PC-3 (cell line): ENCODE data around the gene TEKTIP1. TPM values are rescaled to one million over a fixed set of nuclear protein-coding genes. Genes with fewer than 3 reads are reported as not detected.

Source experiments
- ATAC-seq: fragments of 200-7000 bp; cut with Tn5 transposase; 2 replicates; pipeline ENCODE4 v1.9.1; 2020; ENCODE audit warnings: mild to moderate bottlenecking, moderate library complexity
- BruUV-seq: library from RNA; stranded (reverse); fragments of 400-500 nt; replicated peaks from 2 replicates; lab custom pipeline; 2021; lab: Mats Ljungman, UMichigan
- CTCF ChIA-PET: fragments of 300-600 bp; sonication (Branson Sonifier 250); formaldehyde crosslinking; loops from one replicate; lab custom pipeline; 2022; ENCODE audit warnings: antibody characterized with exemption; lab: Charles Lee
- POLR2A ChIA-PET: fragments of 300-600 bp; sonication (Branson Sonifier 250); formaldehyde crosslinking; loops from one replicate; lab custom pipeline; 2022; ENCODE audit warnings: antibody characterized with exemption; ENCODE audit not compliant: unreplicated experiment; lab: Charles Lee
- DNase-seq: peaks from one replicate; pipeline ENCODE4 v3.0.0-alpha.2; 2015
- H2AFZ ChIP-seq: fragments of 300-600 bp; sonication (generic); 2 replicates; pipeline ENCODE4 v1.6.0; 2016; ENCODE audit warnings: antibody characterized with exemption, low read length
- H3F3A ChIP-seq: fragments of 300-600 bp; sonication (generic); one replicate; pipeline ENCODE4 v1.6.0; 2017; ENCODE audit warnings: antibody characterized with exemption, low read length, control low read depth, mild to moderate bottlenecking; ENCODE audit not compliant: unreplicated experiment
- H3K27ac ChIP-seq: fragments of 300-600 bp; sonication (generic); 2 replicates; pipeline ENCODE4 v1.5.1; 2016; ENCODE audit warnings: mild to moderate bottlenecking, low read length
- H3K27me3 ChIP-seq: fragments of 300-600 bp; sonication (generic); 2 replicates; pipeline ENCODE4 v1.6.1; 2016; ENCODE audit warnings: low read length, mixed read lengths
- H3K36me3 ChIP-seq: fragments of 300-600 bp; sonication (generic); 2 replicates; pipeline ENCODE4 v1.6.1; 2016; ENCODE audit warnings: low read depth, mixed run types, low read length, mixed read lengths
- H3K4me1 ChIP-seq: fragments of 300-600 bp; sonication (generic); 2 replicates; pipeline ENCODE4 v1.5.1; 2016; ENCODE audit warnings: low read length; ENCODE audit not compliant: insufficient read depth
- H3K4me2 ChIP-seq: fragments of 300-600 bp; sonication (generic); 2 replicates; pipeline ENCODE4 v1.6.0; 2016; ENCODE audit warnings: low read length
- H3K4me3 ChIP-seq: fragments of 300-600 bp; sonication (generic); 2 replicates; pipeline ENCODE4 v1.5.1; 2016; ENCODE audit warnings: mild to moderate bottlenecking, low read length, mixed read lengths
- H3K79me2 ChIP-seq: fragments of 300-600 bp; sonication (generic); 2 replicates; pipeline ENCODE4 v1.6.1; 2017; ENCODE audit warnings: low read length, mixed read lengths
- H3K9ac ChIP-seq: fragments of 300-600 bp; sonication (generic); 2 replicates; pipeline ENCODE4 v1.6.0; 2016; ENCODE audit warnings: mild to moderate bottlenecking, low read length
- H3K9me2 ChIP-seq: fragments of 300-600 bp; sonication (generic); replicated peaks from 2 replicates; pipeline ENCODE4 v1.6.1; 2016; ENCODE audit warnings: mixed run types, low read length, mixed read lengths
- H3K9me3 ChIP-seq: fragments of 300-600 bp; sonication (generic); 2 replicates; pipeline ENCODE4 v1.6.1; 2016; ENCODE audit warnings: low read length, mixed read lengths
- H4K20me1 ChIP-seq: fragments of 300-600 bp; sonication (generic); 2 replicates; pipeline ENCODE4 v1.6.1; 2016; ENCODE audit warnings: low read length, mixed read lengths
- EZH2 ChIP-seq: fragments of 300-600 bp; sonication (generic); IDR thresholded peaks from one replicate; pipeline ENCODE4 v1.6.1; 2017; ENCODE audit warnings: antibody characterized with exemption, mild to moderate bottlenecking, low read length; ENCODE audit not compliant: unreplicated experiment
- EZH2phosphoT487 ChIP-seq: fragments of 300-600 bp; sonication (generic); IDR thresholded peaks from 2 replicates; pipeline ENCODE4 v1.6.1; 2018; ENCODE audit warnings: mild to moderate bottlenecking, antibody characterized with exemption, low read length, borderline replicate concordance
- intact Hi-C: fragments of 100-400 bp; cut with micrococcal nuclease; formaldehyde crosslinking; loops from 2 replicates; pipeline ENCODE4 v1.9.0; 2023
- total RNA-seq: library from RNA; depleted of rRNA; stranded (reverse); fragments of >200 nt; gene quantifications from 2 replicates; pipeline ENCODE4 v1.2.3, GENCODE V29; 2014
- TF ChIP-seq, protein P1 (sequence below): fragments of 300-600 bp; sonication (generic); conservative IDR thresholded peaks from 2 replicates; pipeline ENCODE4 v1.5.1; 2017; ENCODE audit warnings: antibody characterized with exemption, low read depth, mild to moderate bottlenecking, low read length

TEKTIP1 gene
- total RNA-seq, 1 experiment from 2014 or later = not detected

DNA sequence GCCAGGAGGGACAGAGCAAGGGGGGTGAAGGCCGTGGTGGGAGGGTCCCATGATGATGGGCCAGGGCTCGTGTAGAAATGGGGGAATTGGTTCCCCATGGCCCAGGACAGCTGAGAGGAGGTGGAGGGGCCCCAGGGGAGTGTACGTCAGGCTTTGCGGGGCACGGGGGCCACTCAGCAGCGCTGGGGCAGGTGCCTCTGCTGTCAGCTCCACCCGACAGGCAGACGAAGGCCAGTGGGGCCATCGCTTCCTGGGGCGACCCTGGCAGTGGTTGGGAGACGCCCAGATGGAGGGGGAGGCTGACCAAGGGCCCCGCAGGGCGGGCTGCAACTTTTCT lies 1.9 kb upstream of the TEKTIP1 start:
- no TSS peak for BruUV-seq
- Histone ChIP-seq H3K27ac (no peak overlapping the region), H3K9me3 (no peaks in the 10 kb centered on the region), H3F3A (no peaks in the 10 kb centered on the region), H3K4me3 (no peak overlapping the region), H3K27me3 (no peaks in the 10 kb centered on the region), H3K79me2 (no peaks in the 10 kb centered on the region), H3K9me2 (no peaks in the 10 kb centered on the region), H3K36me3 (no peaks in the 10 kb centered on the region), H3K9ac (no peak overlapping the region), H4K20me1 (no peaks in the 10 kb centered on the region), H3K4me1 (no peaks in the 10 kb centered on the region), H3K4me2 (no peak overlapping the region), H2AFZ (no peak overlapping the region)
- intact Hi-C loops = no loop called here
- ChIA-PET CTCF (no interaction called here), POLR2A (no interaction called here)
- ATAC-seq = peak; percentile 4; the same call in 1 of the 2 replicates
- TF ChIP-seq EZH2 (no peak), EZH2phosphoT487 (no peak)
- TF ChIP-seq, protein P1, sequence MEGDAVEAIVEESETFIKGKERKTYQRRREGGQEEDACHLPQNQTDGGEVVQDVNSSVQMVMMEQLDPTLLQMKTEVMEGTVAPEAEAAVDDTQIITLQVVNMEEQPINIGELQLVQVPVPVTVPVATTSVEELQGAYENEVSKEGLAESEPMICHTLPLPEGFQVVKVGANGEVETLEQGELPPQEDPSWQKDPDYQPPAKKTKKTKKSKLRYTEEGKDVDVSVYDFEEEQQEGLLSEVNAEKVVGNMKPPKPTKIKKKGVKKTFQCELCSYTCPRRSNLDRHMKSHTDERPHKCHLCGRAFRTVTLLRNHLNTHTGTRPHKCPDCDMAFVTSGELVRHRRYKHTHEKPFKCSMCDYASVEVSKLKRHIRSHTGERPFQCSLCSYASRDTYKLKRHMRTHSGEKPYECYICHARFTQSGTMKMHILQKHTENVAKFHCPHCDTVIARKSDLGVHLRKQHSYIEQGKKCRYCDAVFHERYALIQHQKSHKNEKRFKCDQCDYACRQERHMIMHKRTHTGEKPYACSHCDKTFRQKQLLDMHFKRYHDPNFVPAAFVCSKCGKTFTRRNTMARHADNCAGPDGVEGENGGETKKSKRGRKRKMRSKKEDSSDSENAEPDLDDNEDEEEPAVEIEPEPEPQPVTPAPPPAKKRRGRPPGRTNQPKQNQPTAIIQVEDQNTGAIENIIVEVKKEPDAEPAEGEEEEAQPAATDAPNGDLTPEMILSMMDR = no peak
- DNase-seq = no peak

DNA sequence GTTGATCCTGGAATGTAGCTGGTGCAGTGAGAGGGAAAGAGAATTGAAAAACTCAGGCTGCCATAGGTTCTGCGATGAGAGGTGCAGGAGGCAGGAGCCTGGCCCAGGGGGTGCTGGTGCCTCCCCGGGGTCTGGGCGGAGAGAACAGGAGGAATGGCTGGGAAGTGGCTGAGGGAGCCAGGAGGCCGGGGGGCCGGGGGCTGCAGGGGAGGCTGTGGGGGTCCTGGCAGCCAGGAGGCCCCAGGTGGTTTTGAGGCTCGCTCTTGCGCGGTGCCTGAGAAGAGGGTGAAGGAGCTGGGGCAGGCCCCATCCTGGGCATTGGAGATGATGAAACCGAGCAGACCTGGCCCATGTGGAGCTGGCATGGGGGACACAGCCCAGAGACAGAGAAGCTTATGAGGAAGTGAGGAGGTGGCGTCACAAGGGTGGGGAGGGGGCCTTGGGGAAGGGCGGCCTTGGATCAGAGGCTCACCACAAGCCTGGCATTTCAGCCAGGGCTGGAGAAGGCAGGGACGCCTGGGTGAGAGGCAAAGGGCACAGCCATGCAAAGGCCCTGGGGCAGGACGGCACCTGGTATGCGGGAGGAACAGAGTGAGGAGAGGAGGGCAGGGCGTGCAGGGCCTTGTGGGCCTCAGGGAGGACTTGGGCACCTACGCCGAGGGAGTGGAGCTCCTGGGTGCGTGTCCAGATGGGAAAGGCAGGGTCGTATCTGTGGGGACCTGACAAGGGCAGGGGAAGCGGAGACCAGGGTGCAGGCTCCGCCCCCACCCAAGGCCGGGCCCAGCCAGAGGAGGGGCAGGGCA lies 1.3 kb upstream of the TEKTIP1 start:
- Histone ChIP-seq H3K27me3 (no peaks in the 10 kb centered on the region), H3F3A (no peaks in the 10 kb centered on the region), H3K9me2 (no peaks in the 10 kb centered on the region), H3K4me3 (no peak overlapping the region), H3K36me3 (no peaks in the 10 kb centered on the region), H3K4me1 (no peaks in the 10 kb centered on the region), H4K20me1 (no peaks in the 10 kb centered on the region), H3K9ac (no peak overlapping the region), H3K4me2 (no peak overlapping the region), H3K79me2 (no peaks in the 10 kb centered on the region), H3K27ac (no peak overlapping the region), H3K9me3 (no peaks in the 10 kb centered on the region), H2AFZ (no peak overlapping the region)
- DNase-seq (no peak), ATAC-seq (peak; percentile 19)
- CTCF ChIA-PET = no interaction called here
- intact Hi-C loops = no loop called here
- no TSS peak for BruUV-seq
- TF ChIP-seq, protein P1 = no peak
- TF ChIP-seq EZH2 (no peak), EZH2phosphoT487 (no peak)
- POLR2A ChIA-PET = no interaction called here

DNA sequence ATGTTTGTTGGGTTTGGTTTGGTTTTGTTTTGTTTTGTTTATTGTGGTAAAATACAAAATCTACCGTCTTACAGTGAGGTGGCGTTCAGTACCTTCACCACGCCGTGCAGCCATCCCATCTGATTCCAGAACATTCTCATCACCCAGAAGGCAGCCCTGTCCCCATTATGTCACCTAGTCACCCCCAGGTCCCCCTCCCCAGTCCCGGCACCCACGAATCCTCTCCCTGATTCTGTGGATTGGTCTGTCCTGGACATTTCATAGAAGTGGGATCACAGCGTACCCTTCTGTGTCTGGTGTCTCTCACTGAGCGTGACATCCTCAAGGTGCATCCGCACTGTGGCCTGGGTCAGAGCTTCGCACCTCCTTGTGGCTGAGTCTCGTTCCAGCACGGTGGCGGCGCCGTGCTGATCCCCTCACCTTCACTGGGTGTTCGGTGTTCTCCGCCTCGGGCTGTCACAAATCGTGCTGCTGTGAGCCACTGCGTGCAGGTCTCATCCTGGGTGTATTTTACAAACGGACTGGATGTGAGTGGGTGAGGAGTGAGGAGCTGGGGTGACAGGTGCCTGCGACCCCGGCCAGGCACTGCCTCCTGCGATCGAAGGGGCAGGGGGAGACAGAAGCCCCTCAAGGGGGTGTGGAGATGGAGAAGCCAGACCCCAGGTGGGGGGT lies 580 bp upstream of the TEKTIP1 start:
- ATAC-seq = no peak
- H3K9me3 ChIP-seq = no peaks in the 10 kb centered on the region
- H3K9ac ChIP-seq = no peak overlapping the region
- no peaks in the 10 kb centered on the region for H3K4me1 ChIP-seq
- H3K4me3 ChIP-seq = no peak overlapping the region
- H3K4me2 ChIP-seq = no peak overlapping the region
- no peaks in the 10 kb centered on the region for H3K27me3 ChIP-seq
- no peaks in the 10 kb centered on the region for H3K9me2 ChIP-seq
- no peaks in the 10 kb centered on the region for H3F3A ChIP-seq
- TF ChIP-seq EZH2phosphoT487 (no peak), EZH2 (no peak)
- TF ChIP-seq, protein P1 = no peak
- no TSS peak for BruUV-seq
- no peak overlapping the region for H2AFZ ChIP-seq
- ChIA-PET CTCF (no interaction called here), POLR2A (no interaction called here)
- intact Hi-C loops = no loop called here
- H4K20me1 ChIP-seq = no peaks in the 10 kb centered on the region
- no peak for DNase-seq
- H3K79me2 ChIP-seq = no peaks in the 10 kb centered on the region
- no peaks in the 10 kb centered on the region for H3K36me3 ChIP-seq
- no peak overlapping the region for H3K27ac ChIP-seq
